SU-DHL-6 (cell line): ENCODE results near the gene AGPAT4.

Experiments
- H2AFZ ChIP-seq: fragments of 200-600 bp; sonication (generic); 2 replicates; pipeline ENCODE4 v1.6.1; 2014; ENCODE audit warnings: low read depth, mild to moderate bottlenecking, moderate library complexity, mixed read lengths, antibody characterized with exemption, low read length; ENCODE audit not compliant: severe bottlenecking
- H3F3A ChIP-seq: fragments of 200-600 bp; shearing (Covaris generic); 2 replicates; pipeline ENCODE4 v1.6.0; 2016; ENCODE audit warnings: antibody characterized with exemption, mild to moderate bottlenecking; ENCODE audit not compliant: insufficient read depth
- H3K27ac ChIP-seq: fragments of 200-600 bp; sonication (generic); 2 replicates; pipeline ENCODE4 v1.5.1; 2016; ENCODE audit warnings: low read depth, mild to moderate bottlenecking, low read length, moderate library complexity, mixed read lengths
- H3K27me3 ChIP-seq: fragments of 200-600 bp; sonication (generic), shearing (Covaris generic); 2 replicates; pipeline ENCODE4 v1.6.0; 2014; ENCODE audit warnings: mild to moderate bottlenecking, low read length
- H3K36me3 ChIP-seq: fragments of 200-600 bp; sonication (generic); 2 replicates; pipeline ENCODE4 v1.6.1; 2014; ENCODE audit warnings: mild to moderate bottlenecking, low read length, mixed read lengths
- H3K4me2 ChIP-seq: fragments of 300-600, 200-600 bp; shearing (Covaris generic), sonication (generic); 2 replicates; pipeline ENCODE4 v1.6.0; 2014; ENCODE audit warnings: low read length, low read depth, mild to moderate bottlenecking; ENCODE audit not compliant: poor library complexity, severe bottlenecking
- H3K4me3 ChIP-seq: fragments of 200-600 bp; sonication (generic); 2 replicates; pipeline ENCODE4 v1.5.1; 2014; ENCODE audit warnings: antibody characterized with exemption, low read length, mild to moderate bottlenecking, mixed read lengths; ENCODE audit not compliant: insufficient read depth, poor library complexity, severe bottlenecking
- H3K79me2 ChIP-seq: fragments of 200-600 bp; sonication (generic); 2 replicates; pipeline ENCODE4 v1.6.1; 2014; ENCODE audit warnings: mild to moderate bottlenecking, low read length, moderate library complexity; ENCODE audit not compliant: insufficient read depth
- H3K9ac ChIP-seq: fragments of 200-600 bp; sonication (generic); 2 replicates; pipeline ENCODE4 v1.7.0; 2014; ENCODE audit warnings: mild to moderate bottlenecking, low read length
- H3K9me2 ChIP-seq: fragments of 200-600 bp; sonication (generic); replicated peaks from 2 replicates; pipeline ENCODE4 v1.6.1; 2014; ENCODE audit warnings: low read length; ENCODE audit not compliant: insufficient read depth
- H3K9me3 ChIP-seq: fragments of 200-600 bp; sonication (generic); 2 replicates; pipeline ENCODE4 v1.6.1; 2014; ENCODE audit warnings: low read length, mixed read lengths; ENCODE audit not compliant: insufficient read depth
- H4K20me1 ChIP-seq: fragments of 200-600 bp; sonication (generic); 2 replicates; pipeline ENCODE4 v1.6.1; 2014; ENCODE audit warnings: low read depth, mild to moderate bottlenecking, antibody characterized with exemption, low read length, moderate library complexity, mixed read lengths
- EZH2phosphoT487 ChIP-seq: fragments of 200-600 bp; sonication (generic), shearing (Covaris generic); conservative IDR thresholded peaks from 2 replicates; pipeline ENCODE4 v1.6.1; 2018; ENCODE audit warnings: mild to moderate bottlenecking, antibody characterized with exemption, low read length, moderate library complexity, mixed read lengths
- TF ChIP-seq, protein P1 (sequence below): fragments of 200-600 bp; sonication (generic); IDR thresholded peaks from one replicate; pipeline ENCODE4 v1.5.1; 2017; ENCODE audit warnings: antibody characterized with exemption, mild to moderate bottlenecking, low read length, moderate library complexity; ENCODE audit not compliant: insufficient read depth, poor library complexity, severe bottlenecking

AGPAT4 gene

DNA sequence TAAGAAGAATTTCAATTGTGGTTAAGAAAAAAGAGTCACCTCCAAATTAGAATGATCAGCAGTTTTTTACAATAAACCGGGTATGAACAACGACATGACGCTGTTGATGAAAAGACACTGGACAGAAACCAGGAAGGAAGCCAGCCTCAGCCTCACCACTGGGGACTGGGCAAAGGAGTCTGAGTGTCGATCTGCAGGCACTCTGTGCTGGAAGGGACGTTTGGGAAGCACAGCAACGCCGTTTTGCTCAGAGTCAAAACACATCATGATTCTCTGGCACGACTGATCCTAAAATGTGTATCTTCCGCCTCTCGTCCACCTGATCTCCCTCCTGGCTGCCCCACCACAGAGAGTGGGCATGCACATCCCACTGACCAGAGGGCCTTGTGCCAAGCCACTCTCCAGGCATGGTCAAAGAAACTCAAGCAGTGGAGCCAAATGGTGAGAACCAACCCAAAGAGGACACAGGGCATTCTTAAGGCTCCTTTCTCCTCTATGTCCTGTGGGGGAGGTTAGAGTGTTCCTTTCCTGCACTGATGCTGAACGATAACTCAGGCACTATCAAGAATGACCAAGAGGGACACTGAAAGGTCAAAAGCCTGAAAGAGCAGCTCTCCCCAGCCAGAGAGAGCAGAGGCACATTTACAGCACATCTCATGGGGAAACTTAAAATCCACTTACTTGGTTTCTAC, 68.8 kb downstream of the AGPAT4 start:
- Histone ChIP-seq H3K4me3 (no peak overlapping the region), H3K9me2 (no peaks in the 10 kb centered on the region), H3K36me3 (no peaks in the 10 kb centered on the region), H3K4me2 (no peak overlapping the region), H3K9ac (no peak overlapping the region), H4K20me1 (no peaks in the 10 kb centered on the region), H2AFZ (no peak overlapping the region), H3K79me2 (no peaks in the 10 kb centered on the region), H3F3A (no peaks in the 10 kb centered on the region), H3K27me3 (no peaks in the 10 kb centered on the region), H3K27ac (no peak overlapping the region), H3K9me3 (no peaks in the 10 kb centered on the region)
- no peak for TF ChIP-seq EZH2phosphoT487

- Histone ChIP-seq H3K79me2 (no peaks in the 10 kb centered on the region), H3K4me3 (no peak overlapping the region), H3K4me2 (no peak overlapping the region), H3K27ac (no peak overlapping the region), H3F3A (no peaks in the 10 kb centered on the region), H3K36me3 (no peaks in the 10 kb centered on the region), H3K9me3 (no peaks in the 10 kb centered on the region), H4K20me1 (no peaks in the 10 kb centered on the region), H3K27me3 (no peaks in the 10 kb centered on the region), H2AFZ (no peak overlapping the region), H3K9ac (no peak overlapping the region), H3K9me2 (no peaks in the 10 kb centered on the region)
- no peak for TF ChIP-seq EZH2phosphoT487
- TF ChIP-seq, protein P1, sequence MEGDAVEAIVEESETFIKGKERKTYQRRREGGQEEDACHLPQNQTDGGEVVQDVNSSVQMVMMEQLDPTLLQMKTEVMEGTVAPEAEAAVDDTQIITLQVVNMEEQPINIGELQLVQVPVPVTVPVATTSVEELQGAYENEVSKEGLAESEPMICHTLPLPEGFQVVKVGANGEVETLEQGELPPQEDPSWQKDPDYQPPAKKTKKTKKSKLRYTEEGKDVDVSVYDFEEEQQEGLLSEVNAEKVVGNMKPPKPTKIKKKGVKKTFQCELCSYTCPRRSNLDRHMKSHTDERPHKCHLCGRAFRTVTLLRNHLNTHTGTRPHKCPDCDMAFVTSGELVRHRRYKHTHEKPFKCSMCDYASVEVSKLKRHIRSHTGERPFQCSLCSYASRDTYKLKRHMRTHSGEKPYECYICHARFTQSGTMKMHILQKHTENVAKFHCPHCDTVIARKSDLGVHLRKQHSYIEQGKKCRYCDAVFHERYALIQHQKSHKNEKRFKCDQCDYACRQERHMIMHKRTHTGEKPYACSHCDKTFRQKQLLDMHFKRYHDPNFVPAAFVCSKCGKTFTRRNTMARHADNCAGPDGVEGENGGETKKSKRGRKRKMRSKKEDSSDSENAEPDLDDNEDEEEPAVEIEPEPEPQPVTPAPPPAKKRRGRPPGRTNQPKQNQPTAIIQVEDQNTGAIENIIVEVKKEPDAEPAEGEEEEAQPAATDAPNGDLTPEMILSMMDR, result no peak
Observed at GRCh38 chr6:161200610-161201370, 73.1 kb downstream of the AGPAT4 start.

DNA sequence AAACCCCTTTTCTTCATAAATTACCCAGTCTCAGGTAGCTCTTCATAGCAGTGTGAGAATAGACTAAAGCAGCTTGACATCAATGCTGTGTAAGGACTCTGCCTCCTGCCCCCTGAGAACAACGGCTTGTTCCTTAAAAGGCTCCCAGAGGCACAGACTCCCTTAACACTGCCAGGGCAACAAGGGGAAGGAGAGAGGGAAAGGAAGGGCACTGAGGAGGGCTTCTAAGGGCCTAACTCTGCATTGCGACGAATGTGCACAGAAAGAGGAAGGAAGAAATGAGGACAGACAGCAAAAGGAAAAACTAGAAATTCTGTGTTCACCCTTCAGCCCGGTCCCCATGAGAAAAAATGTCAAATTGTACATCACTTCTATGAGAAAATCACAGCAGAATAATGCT, 74.0 kb downstream of the AGPAT4 start:
- Histone ChIP-seq H3K9me3 (no peaks in the 10 kb centered on the region), H3K9ac (no peak overlapping the region), H4K20me1 (no peaks in the 10 kb centered on the region), H3K9me2 (no peaks in the 10 kb centered on the region), H3K27ac (no peak overlapping the region), H3K36me3 (no peaks in the 10 kb centered on the region), H3K4me3 (no peak overlapping the region), H2AFZ (no peak overlapping the region), H3F3A (no peaks in the 10 kb centered on the region), H3K4me2 (no peak overlapping the region), H3K27me3 (no peaks in the 10 kb centered on the region), H3K79me2 (no peaks in the 10 kb centered on the region)
- TF ChIP-seq EZH2phosphoT487, result no peak
- TF ChIP-seq, protein P1, result no peak
